AG04450 (cell line): ENCODE measurements around the gene ZNF143. TPM values are rescaled to one million over a fixed set of nuclear protein-coding genes. Genes with fewer than 3 reads are reported as not detected.

ENCODE experiments used
- CTCF ChIA-PET: fragments of 300-600, 350-600 bp; formaldehyde crosslinking; extraction: SDS; loops from one replicate; lab custom pipeline; 2022; ENCODE audit warnings: antibody characterized with exemption, inconsistent platforms; lab: Charles Lee
- POLR2A ChIA-PET: fragments of 350-600 bp; formaldehyde crosslinking; extraction: SDS; loops from one replicate; lab custom pipeline; 2021; ENCODE audit warnings: antibody characterized with exemption, inconsistent platforms; lab: Yijun Ruan, JAX
- DNase-seq: peaks from one replicate; pipeline ENCODE4 v3.0.0-alpha.2; 2011; ENCODE audit warnings: low read depth, low spot score
- H3K27ac ChIP-seq: one replicate; pipeline ENCODE4 v1.5.1; 2012; ENCODE audit warnings: low read depth, low read length, control low read depth
- H3K27me3 ChIP-seq: one replicate; pipeline ENCODE4 v1.6.0; 2012; ENCODE audit warnings: low read length; ENCODE audit not compliant: control insufficient read depth, insufficient read depth
- H3K4me3 ChIP-seq: 2 replicates; pipeline ENCODE4 v1.5.1; 2011; ENCODE audit warnings: mild to moderate bottlenecking, low read depth, low read length, control low read depth
- H3K9me3 ChIP-seq: 2 replicates; pipeline ENCODE4 v1.5.1; 2012; ENCODE audit warnings: low read length; ENCODE audit not compliant: control insufficient read depth, insufficient read depth
- CTCF ChIP-seq: IDR thresholded peaks from 2 replicates; pipeline ENCODE4 v1.5.1; 2011; ENCODE audit warnings: low read depth, low read length, control low read depth, inconsistent platforms
- polyA plus RNA-seq: library from polyadenylated mRNA; depleted of rRNA; stranded (reverse); fragments of >200 nt; gene quantifications from 2 replicates; pipeline ENCODE4 v1.2.3, GENCODE V29; 2011

ZNF143 gene
- polyA plus RNA-seq, 1 experiment, result 29.4 TPM

- ChIA-PET CTCF (interaction anchor here (0.5 to 1.6 kb wide), 4 partner anchors 18 to 732 kb away, joined by 3 to 4 read pairs (median 3); partner anchors contain the start of gene ADM), POLR2A (interaction anchor here (0.6 to 1.6 kb wide), 17 partner anchors 15 to 737 kb away, joined by 3 to 21 read pairs (median 4); partner anchors contain the start of genes IPO7 and ZNF143)
Measured at GRCh38 chr11:9573052-9573774, 112.4 kb downstream of the ZNF143 start, which contains the start of gene WEE1. Gene WEE1 (plus strand): TSS chr11:9573670. CDS start chr11:9573934, 264 bp downstream.

DNA sequence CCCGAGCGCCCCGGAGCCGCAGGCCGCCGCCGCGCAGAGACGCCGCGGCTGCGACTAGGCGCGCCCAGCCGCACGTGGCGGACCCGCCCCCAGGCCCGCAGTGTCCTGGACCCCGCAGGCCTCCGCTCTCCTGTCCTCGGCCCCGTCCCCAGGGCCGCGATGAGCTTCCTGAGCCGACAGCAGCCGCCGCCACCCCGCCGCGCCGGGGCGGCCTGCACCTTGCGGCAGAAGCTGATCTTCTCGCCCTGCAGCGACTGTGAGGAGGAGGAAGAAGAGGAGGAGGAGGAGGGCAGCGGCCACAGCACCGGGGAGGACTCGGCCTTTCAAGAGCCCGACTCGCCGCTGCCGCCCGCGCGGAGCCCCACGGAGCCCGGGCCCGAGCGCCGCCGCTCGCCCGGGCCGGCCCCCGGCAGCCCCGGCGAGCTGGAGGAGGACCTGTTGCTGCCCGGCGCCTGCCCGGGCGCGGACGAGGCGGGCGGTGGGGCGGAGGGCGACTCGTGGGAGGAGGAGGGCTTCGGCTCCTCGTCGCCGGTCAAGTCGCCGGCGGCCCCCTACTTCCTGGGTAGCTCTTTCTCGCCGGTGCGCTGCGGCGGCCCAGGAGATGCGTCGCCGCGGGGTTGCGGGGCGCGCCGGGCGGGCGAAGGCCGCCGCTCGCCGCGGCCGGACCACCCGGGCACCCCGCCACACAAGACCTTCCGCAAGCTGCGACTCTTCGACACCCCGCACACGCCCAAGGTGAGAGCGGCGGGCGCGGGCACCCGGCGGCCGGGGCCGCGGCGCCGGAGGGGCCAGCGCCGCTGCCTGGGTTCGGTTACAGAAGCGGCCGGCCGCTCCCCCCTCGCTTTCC, 113.2 kb downstream of the ZNF143 start:
- no peak for DNase-seq
- CTCF ChIA-PET, result interaction anchor here (1.6 kb wide), 1 partner anchor 39 kb away, joined by 4 read pairs; no protein-coding TSS in a partner anchor

More at GRCh38 chr11:9573052-9573774, 112.4 kb downstream of the ZNF143 start, which contains the start of gene WEE1:
- no peak for TF ChIP-seq CTCF
- no peaks in the 10 kb centered on the region; the same call in 1 of the 2 replicates for H3K9me3 ChIP-seq
- peak within 1 kb of the TSS; percentile 97 for H3K27ac ChIP-seq
- DNase-seq, result peak; percentile 95
- H3K27me3 ChIP-seq, result no peaks in the 10 kb centered on the region
- H3K4me3 ChIP-seq, result peak within 1 kb of the TSS; percentile 82

GRCh38 chr11:9574622-9575259, 113.9 kb downstream of the ZNF143 start:
- Histone ChIP-seq H3K4me3 (peak overlapping the region; percentile 82), H3K27ac (peak overlapping the region; percentile 87), H3K27me3 (no peaks in the 10 kb centered on the region), H3K9me3 (no peaks in the 10 kb centered on the region; the same call in 1 of the 2 replicates)
- DNase-seq, result no peak
- POLR2A ChIA-PET, result interaction anchor here (0.6 to 1.3 kb wide), 5 partner anchors 39 to 181 kb away, joined by 3 to 9 read pairs (median 3); partner anchors contain the start of gene ZNF143
- CTCF ChIA-PET, result interaction anchor here (2.6 kb wide), 1 partner anchor 68 kb away, joined by 11 read pairs; no protein-coding TSS in a partner anchor
- TF ChIP-seq CTCF, result no peak

More for the DNA sequence above, 113.2 kb downstream of the ZNF143 start:
- Histone ChIP-seq H3K9me3 (no peaks in the 10 kb centered on the region; the same call in 1 of the 2 replicates), H3K27me3 (no peaks in the 10 kb centered on the region), H3K4me3 (peak overlapping the region; percentile 82), H3K27ac (peak overlapping the region; percentile 87)
- no peak for TF ChIP-seq CTCF
- POLR2A ChIA-PET, result interaction anchor here (0.6 to 1.6 kb wide), 12 partner anchors 17 to 732 kb away, joined by 3 to 21 read pairs (median 4); partner anchors contain the start of genes IPO7 and ZNF143

DNA sequence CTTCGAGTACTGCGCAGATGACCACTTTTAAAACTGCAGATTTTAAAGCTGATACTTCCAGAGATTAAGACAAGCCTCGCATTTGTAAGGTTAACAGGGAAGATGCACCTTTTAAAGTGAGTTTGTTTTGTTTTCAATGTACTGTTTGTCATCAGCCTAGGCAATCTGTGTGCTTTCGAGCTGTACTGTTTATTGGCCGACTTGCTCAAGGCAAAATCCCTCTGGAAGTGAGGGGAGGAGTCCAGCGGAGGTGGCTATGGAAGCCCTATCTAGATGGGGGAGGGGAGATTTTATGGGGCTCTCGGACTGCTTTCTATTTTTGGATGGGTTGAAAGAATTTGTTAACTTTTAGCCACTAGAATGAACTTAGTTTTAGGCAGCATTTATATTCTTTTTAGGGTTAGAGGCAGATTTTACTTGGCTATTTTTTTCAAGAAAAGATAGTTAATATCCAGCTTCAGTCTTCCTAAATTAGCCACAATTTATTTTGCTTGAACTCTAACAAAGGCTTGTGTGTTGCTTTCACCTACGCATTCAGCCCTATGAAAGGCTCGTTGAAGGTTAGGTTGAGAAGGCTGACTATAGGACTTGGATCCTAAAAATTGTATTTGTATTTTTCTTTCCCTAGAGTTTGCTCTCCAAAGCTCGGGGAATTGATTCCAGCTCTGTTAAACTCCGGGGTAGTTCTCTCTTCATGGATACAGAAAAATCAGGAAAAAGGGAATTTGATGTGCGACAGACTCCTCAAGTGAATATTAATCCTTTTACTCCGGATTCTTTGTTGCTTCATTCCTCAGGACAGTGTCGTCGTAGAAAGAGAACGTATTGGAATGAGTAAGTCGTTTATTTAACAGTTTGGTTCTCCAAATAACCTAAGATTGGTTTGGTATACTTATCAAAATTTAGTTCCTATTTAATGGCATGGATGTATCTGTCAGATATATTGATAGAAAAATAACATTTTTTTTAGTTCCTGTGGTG, 114.7 kb downstream of the ZNF143 start:
- peak overlapping the region; percentile 87 for H3K27ac ChIP-seq
- no peak for TF ChIP-seq CTCF
- POLR2A ChIA-PET, result interaction anchor here (0.5 to 1.3 kb wide), 6 partner anchors 38 to 241 kb away, joined by 3 to 9 read pairs (median 3); partner anchors contain the start of gene ZNF143
- H3K9me3 ChIP-seq, result no peaks in the 10 kb centered on the region; the same call in 1 of the 2 replicates
- DNase-seq, result peak; percentile 56
- peak overlapping the region; percentile 82 for H3K4me3 ChIP-seq
- CTCF ChIA-PET, result interaction anchor here (2.1 to 2.6 kb wide), 3 partner anchors 38 to 69 kb away, joined by 11 to 15 read pairs (median 11); no protein-coding TSS in a partner anchor
- H3K27me3 ChIP-seq, result no peaks in the 10 kb centered on the region
